ENCODE measurements around the gene RAB27A.
A peak's percentile ranks its signal among the peaks of the same experiment; 100 is the strongest.

The RAB27A gene

DNA sequence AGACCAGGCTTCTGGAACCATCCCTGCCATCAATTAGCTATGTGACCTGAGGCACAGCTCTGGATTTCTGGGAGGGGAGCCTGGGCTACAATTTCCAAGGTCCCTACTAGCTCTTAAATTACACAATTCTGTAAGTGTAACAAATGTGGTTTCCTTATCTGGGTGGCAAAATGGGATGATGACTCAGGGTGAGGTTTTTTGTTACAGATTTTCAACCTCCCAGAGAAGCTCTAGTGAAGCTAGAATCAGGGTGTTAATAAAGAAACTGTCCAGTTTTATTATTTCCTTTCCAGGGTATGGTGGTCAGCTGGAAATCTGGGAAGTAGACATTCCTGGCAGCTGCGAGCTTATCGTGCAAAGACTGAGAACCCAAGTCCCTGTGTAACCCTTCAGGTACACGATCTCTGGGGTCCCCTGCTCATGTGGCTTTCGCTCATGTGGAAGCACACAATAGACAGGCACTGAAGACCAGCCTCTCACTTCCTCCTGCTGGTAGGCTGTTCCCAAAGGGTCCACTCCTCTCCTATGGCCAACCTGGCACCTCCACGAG is 7.3 kb downstream of the RAB27A start (continued):
- TF ChIP-seq, protein P1, sequence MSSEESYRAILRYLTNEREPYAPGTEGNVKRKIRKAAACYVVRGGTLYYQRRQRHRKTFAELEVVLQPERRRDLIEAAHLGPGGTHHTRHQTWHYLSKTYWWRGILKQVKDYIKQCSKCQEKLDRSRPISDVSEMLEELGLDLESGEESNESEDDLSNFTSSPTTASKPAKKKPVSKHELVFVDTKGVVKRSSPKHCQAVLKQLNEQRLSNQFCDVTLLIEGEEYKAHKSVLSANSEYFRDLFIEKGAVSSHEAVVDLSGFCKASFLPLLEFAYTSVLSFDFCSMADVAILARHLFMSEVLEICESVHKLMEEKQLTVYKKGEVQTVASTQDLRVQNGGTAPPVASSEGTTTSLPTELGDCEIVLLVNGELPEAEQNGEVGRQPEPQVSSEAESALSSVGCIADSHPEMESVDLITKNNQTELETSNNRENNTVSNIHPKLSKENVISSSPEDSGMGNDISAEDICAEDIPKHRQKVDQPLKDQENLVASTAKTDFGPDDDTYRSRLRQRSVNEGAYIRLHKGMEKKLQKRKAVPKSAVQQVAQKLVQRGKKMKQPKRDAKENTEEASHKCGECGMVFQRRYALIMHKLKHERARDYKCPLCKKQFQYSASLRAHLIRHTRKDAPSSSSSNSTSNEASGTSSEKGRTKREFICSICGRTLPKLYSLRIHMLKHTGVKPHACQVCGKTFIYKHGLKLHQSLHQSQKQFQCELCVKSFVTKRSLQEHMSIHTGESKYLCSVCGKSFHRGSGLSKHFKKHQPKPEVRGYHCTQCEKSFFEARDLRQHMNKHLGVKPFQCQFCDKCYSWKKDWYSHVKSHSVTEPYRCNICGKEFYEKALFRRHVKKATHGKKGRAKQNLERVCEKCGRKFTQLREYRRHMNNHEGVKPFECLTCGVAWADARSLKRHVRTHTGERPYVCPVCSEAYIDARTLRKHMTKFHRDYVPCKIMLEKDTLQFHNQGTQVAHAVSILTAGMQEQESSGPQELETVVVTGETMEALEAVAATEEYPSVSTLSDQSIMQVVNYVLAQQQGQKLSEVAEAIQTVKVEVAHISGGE (tag by site-specific recombination; conservative IDR thresholded peaks at IDR 0.05; ENCODE audit: low read depth): no peak
- no peak for TF ChIP-seq ZNF473 (tag by site-specific recombination; IDR thresholded peaks at IDR 0.05)
- no peak for TF ChIP-seq ZNF544 (tag by site-specific recombination; IDR thresholded peaks at IDR 0.05)
- 0 out of 2 replicates have a peak, but pooled peaks have one; percentile 18 for TF ChIP-seq ZNF341 (tag by site-specific recombination; IDR thresholded peaks at IDR 0.05; ENCODE audit: low read depth)
- TF ChIP-seq, protein P2, sequence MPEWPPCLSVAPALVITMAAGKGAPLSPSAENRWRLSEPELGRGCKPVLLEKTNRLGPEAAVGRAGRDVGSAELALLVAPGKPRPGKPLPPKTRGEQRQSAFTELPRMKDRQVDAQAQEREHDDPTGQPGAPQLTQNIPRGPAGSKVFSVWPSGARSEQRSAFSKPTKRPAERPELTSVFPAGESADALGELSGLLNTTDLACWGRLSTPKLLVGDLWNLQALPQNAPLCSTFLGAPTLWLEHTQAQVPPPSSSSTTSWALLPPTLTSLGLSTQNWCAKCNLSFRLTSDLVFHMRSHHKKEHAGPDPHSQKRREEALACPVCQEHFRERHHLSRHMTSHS (tag by site-specific recombination; IDR thresholded peaks at IDR 0.05): no peak
- TF ChIP-seq, protein P3, sequence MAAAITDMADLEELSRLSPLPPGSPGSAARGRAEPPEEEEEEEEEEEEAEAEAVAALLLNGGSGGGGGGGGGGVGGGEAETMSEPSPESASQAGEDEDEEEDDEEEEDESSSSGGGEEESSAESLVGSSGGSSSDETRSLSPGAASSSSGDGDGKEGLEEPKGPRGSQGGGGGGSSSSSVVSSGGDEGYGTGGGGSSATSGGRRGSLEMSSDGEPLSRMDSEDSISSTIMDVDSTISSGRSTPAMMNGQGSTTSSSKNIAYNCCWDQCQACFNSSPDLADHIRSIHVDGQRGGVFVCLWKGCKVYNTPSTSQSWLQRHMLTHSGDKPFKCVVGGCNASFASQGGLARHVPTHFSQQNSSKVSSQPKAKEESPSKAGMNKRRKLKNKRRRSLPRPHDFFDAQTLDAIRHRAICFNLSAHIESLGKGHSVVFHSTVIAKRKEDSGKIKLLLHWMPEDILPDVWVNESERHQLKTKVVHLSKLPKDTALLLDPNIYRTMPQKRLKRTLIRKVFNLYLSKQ (tag by site-specific recombination; IDR thresholded peaks at IDR 0.05; ENCODE audit: borderline replicate concordance): no peak
- TF ChIP-seq, protein P4, sequence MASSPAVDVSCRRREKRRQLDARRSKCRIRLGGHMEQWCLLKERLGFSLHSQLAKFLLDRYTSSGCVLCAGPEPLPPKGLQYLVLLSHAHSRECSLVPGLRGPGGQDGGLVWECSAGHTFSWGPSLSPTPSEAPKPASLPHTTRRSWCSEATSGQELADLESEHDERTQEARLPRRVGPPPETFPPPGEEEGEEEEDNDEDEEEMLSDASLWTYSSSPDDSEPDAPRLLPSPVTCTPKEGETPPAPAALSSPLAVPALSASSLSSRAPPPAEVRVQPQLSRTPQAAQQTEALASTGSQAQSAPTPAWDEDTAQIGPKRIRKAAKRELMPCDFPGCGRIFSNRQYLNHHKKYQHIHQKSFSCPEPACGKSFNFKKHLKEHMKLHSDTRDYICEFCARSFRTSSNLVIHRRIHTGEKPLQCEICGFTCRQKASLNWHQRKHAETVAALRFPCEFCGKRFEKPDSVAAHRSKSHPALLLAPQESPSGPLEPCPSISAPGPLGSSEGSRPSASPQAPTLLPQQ (tag by site-specific recombination; IDR thresholded peaks at IDR 0.05): no peak
- TF ChIP-seq YY2 (tag by site-specific recombination; IDR thresholded peaks at IDR 0.05): no peak
- TF ChIP-seq ZNF76 (tag by site-specific recombination; IDR thresholded peaks at IDR 0.05; ENCODE audit: borderline replicate concordance, low read depth): no peak
- TF ChIP-seq ZNF23 (tag by site-specific recombination; IDR thresholded peaks at IDR 0.05; ENCODE audit: borderline replicate concordance): no peak
- TF ChIP-seq TRIM28 (IDR thresholded peaks at IDR 0.05; ENCODE audit: borderline replicate concordance, low read length): no peak
- no peak for TF ChIP-seq ZNF311 (tag by site-specific recombination; IDR thresholded peaks at IDR 0.05; ENCODE audit: borderline replicate concordance)
- TF ChIP-seq ZNF660 (tag by site-specific recombination; IDR thresholded peaks at IDR 0.05): 0 out of 2 replicates have a peak, but pooled peaks have one; percentile 39
- no peak for TF ChIP-seq KLF16 (tag by site-specific recombination; IDR thresholded peaks at IDR 0.05)
- no peak for TF ChIP-seq ZBTB7A (tag by site-specific recombination; IDR thresholded peaks at IDR 0.05; ENCODE audit: low read depth)
- peak; percentile 33; the same call in 1 of the 2 replicates for TF ChIP-seq ZNF843 (tag by site-specific recombination; IDR thresholded peaks at IDR 0.05)
- TF ChIP-seq ZNF792 (tag by site-specific recombination; IDR thresholded peaks at IDR 0.05): no peak
- TF ChIP-seq, protein P5, sequence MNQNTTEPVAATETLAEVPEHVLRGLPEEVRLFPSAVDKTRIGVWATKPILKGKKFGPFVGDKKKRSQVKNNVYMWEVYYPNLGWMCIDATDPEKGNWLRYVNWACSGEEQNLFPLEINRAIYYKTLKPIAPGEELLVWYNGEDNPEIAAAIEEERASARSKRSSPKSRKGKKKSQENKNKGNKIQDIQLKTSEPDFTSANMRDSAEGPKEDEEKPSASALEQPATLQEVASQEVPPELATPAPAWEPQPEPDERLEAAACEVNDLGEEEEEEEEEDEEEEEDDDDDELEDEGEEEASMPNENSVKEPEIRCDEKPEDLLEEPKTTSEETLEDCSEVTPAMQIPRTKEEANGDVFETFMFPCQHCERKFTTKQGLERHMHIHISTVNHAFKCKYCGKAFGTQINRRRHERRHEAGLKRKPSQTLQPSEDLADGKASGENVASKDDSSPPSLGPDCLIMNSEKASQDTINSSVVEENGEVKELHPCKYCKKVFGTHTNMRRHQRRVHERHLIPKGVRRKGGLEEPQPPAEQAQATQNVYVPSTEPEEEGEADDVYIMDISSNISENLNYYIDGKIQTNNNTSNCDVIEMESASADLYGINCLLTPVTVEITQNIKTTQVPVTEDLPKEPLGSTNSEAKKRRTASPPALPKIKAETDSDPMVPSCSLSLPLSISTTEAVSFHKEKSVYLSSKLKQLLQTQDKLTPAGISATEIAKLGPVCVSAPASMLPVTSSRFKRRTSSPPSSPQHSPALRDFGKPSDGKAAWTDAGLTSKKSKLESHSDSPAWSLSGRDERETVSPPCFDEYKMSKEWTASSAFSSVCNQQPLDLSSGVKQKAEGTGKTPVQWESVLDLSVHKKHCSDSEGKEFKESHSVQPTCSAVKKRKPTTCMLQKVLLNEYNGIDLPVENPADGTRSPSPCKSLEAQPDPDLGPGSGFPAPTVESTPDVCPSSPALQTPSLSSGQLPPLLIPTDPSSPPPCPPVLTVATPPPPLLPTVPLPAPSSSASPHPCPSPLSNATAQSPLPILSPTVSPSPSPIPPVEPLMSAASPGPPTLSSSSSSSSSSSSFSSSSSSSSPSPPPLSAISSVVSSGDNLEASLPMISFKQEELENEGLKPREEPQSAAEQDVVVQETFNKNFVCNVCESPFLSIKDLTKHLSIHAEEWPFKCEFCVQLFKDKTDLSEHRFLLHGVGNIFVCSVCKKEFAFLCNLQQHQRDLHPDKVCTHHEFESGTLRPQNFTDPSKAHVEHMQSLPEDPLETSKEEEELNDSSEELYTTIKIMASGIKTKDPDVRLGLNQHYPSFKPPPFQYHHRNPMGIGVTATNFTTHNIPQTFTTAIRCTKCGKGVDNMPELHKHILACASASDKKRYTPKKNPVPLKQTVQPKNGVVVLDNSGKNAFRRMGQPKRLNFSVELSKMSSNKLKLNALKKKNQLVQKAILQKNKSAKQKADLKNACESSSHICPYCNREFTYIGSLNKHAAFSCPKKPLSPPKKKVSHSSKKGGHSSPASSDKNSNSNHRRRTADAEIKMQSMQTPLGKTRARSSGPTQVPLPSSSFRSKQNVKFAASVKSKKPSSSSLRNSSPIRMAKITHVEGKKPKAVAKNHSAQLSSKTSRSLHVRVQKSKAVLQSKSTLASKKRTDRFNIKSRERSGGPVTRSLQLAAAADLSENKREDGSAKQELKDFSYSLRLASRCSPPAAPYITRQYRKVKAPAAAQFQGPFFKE (tag by site-specific recombination; IDR thresholded peaks at IDR 0.05; ENCODE audit: borderline replicate concordance): no peak
- no peak for TF ChIP-seq ZNF530 (tag by site-specific recombination; IDR thresholded peaks at IDR 0.05; ENCODE audit: low read depth)
- TF ChIP-seq HOXC10 (CRISPR knock-in tag; IDR thresholded peaks at IDR 0.05): no peak
- TF ChIP-seq YY1 (tag by site-specific recombination; IDR thresholded peaks at IDR 0.05): no peak
- TF ChIP-seq ZNF416 (tag by site-specific recombination; IDR thresholded peaks at IDR 0.05): no peak
- TF ChIP-seq, protein P6, sequence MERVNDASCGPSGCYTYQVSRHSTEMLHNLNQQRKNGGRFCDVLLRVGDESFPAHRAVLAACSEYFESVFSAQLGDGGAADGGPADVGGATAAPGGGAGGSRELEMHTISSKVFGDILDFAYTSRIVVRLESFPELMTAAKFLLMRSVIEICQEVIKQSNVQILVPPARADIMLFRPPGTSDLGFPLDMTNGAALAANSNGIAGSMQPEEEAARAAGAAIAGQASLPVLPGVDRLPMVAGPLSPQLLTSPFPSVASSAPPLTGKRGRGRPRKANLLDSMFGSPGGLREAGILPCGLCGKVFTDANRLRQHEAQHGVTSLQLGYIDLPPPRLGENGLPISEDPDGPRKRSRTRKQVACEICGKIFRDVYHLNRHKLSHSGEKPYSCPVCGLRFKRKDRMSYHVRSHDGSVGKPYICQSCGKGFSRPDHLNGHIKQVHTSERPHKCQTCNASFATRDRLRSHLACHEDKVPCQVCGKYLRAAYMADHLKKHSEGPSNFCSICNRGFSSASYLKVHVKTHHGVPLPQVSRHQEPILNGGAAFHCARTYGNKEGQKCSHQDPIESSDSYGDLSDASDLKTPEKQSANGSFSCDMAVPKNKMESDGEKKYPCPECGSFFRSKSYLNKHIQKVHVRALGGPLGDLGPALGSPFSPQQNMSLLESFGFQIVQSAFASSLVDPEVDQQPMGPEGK (tag by site-specific recombination; IDR thresholded peaks at IDR 0.05): 0 out of 2 replicates have a peak, but pooled peaks have one; percentile 18
- TF ChIP-seq ZNF423 (tag by site-specific recombination; IDR thresholded peaks at IDR 0.05): no peak
